GM18870 (cell line): ENCODE results near the gene BIRC5.
"Not testable (repeated sequence)": the region's sequence is repeated elsewhere in the genome, so short reads cannot be mapped to it uniquely, and the experiment has no call there.

Experiments used
- ATAC-seq: cut with Tn5 transposase; IDR thresholded peaks from one replicate; pipeline ENCODE4 v1.9.1; 2021; ENCODE audit warnings: moderate library complexity; ENCODE audit not compliant: unreplicated experiment

BIRC5 gene

GRCh38 chr17:78238823-78239488 is 24.9 kb downstream of the BIRC5 start:
- no peak for ATAC-seq

GRCh38 chr17:78239489-78239931 is 25.5 kb downstream of the BIRC5 start:
- no peak for ATAC-seq

GRCh38 chr17:78240012-78240655 is 26.1 kb downstream of the BIRC5 start:
- ATAC-seq, result no peak

DNA sequence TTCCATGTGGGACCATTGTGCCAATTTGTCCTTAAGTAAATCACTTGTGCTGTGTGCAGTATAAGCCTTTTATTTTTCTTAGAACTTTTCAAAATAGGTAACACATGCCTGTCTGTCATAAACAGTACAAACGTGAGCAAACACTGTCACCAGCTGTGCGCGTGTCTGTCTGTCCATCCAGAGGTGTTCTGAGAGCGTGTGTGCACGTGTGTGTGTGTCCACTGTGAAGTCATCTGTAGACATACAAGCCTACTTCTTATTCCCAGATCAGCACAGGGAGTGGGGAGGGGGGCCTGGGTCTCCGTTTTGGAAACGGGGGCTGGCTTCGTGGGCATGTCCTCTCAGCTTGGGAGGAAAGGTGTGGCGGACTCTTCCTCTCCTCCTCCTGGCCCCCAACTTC is 26.8 kb downstream of the BIRC5 start:
- ATAC-seq, result no peak

DNA sequence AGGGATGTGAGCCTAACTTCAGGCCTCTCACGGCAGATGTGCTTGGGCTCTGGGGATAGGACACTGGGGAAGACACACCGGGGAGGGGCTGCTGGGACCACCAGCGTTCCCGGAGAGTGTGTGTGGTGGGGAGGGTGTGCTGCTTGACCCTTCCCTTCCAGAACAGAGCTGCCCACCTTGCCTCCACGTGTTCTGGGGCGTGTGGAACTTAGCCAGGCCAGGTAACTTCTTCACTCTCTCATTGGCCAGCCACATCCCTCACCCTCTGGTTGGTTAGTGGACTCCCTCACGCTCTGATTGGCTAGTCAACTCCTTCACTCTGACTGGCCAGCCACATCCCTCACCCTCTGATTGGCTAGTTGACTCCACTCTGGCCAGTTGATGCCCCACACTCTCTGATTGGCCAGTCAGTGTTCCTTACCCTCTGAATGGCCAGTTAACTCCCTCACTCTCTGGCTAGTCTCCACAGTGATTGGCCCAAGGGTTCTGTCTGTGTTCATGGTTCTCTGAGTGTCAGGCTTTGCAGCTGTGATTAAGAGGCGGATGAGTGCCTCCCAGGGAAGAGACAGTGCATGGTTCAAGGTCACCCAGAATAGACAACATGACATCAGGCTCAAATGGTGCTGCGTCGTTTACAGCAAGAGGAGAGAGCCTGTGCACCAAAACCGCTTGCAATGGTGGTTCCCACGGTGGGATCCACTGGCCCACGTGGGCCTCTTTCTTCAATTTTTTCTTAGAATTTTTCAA is 27.4 kb downstream of the BIRC5 start:
- no peak for ATAC-seq

- ATAC-seq, result peak; percentile 54
These were observed 28.1 kb downstream of the BIRC5 start for GRCh38 chr17:78242024-78242742.

DNA sequence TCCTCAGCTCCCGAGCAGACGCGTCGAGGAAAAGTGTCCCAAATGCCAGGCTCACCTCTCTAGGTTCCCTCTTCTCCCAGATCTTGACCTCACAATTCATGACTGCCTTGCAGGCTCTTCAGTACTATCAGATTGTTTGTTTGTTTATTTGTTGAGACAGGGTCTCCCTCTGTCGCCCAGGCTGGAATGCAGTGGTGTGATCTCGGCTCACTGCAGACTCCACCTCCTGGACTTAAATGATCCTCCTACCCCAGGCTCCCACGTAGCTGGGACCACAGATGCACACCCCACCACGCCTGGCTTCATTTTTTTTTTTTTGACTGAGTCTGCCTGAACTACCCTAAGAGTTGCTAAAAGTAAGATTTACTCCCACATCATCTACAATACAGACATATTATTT is 33.3 kb downstream of the BIRC5 start:
- ATAC-seq, result no peak

DNA sequence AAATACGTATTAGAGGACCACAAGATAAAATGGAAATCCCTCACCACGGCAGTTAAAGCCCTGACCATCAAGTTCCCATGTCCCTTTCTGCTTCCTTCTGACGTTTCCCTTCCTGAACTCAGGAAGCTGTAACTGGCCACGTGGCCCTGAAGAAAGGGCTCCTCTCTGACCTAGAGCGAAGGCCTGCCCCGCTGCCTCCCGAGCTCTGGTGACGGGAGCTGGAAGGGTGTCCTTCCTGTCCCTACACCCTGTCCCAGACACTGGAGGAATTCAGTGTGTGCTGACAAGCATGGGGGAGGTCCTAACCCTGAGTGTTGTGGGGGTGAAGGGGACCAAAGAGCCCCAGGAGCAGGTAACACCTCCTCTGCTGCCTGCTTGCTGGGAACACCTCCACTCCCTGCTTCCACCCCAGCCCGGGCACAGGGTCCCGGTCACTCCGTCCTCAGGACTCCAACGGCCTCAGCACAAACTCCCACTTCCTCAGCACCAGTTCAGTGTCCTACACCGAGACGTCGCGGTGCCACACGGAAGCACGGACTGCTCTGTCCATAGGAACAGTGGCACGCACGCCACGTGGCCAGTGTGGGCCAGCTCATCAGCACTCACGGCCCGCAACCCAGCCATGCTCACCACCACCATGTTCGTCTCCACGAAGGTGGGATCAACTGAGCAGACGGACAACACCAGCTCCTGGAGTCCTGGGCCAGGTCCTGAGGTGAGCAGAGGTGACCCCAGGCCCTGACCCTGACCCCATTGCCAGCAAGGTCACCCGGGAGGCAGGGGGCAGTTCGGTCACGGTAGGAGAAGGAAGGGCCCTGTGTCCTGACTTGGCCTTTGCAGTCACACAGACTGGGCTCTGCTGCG is 34.2 kb downstream of the BIRC5 start:
- ATAC-seq, result no peak

- no peak for ATAC-seq
These were observed 35.2 kb downstream of the BIRC5 start for GRCh38 chr17:78249074-78249817.

GRCh38 chr17:78249818-78250806 is 36.1 kb downstream of the BIRC5 start:
- no peak for ATAC-seq

GRCh38 chr17:78250891-78251772 is 37.1 kb downstream of the BIRC5 start:
- peak; percentile 58 for ATAC-seq

GRCh38 chr17:78251773-78252103 is 37.7 kb downstream of the BIRC5 start:
- no peak for ATAC-seq

GRCh38 chr17:78252111-78252634 is 38.1 kb downstream of the BIRC5 start:
- no peak for ATAC-seq

GRCh38 chr17:78252701-78253635 is 38.9 kb downstream of the BIRC5 start:
- no peak for ATAC-seq

GRCh38 chr17:78253636-78253945 is 39.5 kb downstream of the BIRC5 start:
- ATAC-seq, result not testable (repeated sequence)

- no peak for ATAC-seq
These were observed 40.1 kb downstream of the BIRC5 start for GRCh38 chr17:78253946-78254672.
